ENCODE data around the gene PELO.

Gene PELO

GRCh38 chr5:52831786-52832511 is 44.2 kb downstream of the PELO start:
- no peak for DNase-seq (ENCODE audit: low read depth)

- no peak for DNase-seq (ENCODE audit: low read depth)
Measured at GRCh38 chr5:52834320-52834719, 46.6 kb downstream of the PELO start.

DNA sequence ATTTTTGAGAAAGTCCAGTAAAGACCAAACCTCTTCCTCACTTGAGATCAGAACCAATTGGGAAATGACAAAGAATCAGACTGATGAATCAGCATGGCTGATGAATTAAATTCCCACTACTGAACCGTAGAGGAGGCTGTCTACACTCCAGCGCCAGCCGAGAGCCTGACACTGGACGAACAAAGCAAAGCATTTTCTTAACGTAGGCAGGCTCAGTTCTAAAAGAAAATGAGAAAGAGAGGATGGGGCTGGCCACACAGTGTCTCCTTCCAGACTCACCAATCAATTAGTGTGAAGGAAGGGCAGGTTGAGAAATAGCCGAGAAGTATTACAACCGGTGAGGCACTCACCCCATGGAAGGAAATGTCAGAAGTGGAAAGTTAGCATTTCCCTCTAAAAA is 49.4 kb downstream of the PELO start:
- no peak for DNase-seq (ENCODE audit: low read depth)
